Measurements from ENCODE around the gene HS1BP3.

DNA sequence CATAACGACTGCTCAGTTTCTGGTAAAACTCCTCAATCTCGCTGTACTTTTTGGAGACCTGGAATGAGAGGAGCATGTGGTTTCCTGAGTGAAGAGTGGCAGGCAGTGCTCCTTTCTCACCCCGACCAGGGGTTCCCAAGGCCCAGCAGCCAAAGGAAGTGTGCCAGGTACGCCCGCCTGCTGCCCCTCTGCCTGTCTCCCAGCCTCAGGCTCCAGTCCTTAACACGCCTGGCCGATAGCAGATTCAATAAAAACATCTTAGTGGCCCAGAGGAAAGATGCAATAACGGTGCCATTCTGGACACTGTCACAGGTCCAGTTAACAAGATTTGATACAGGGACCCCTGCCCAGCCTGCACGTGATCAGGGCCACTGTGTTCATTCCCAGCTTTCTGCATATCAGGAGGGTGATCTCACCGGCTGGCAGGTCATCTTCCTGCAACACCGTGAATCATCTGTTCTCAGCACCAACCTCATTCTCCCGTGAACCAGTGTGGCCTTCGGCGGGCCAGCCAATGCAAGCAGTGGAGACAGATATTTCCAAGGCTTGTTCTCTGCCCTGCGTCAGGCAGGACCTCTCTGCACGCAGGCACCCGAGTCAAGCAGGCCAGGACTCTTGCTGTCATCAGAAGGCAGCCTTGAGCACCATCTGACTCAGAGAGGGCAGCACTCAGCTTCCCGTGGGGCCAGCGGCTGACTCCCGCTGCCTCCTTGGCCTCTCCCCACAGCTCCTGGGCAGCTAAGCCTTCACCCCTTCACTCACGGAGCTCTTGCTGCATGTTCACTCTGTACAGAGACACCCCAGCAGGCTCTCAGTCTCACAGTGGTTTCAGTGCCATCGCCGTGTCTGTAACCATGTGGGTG, 9.5 kb downstream of the HS1BP3 start:
- TF ChIP-seq, protein P1, sequence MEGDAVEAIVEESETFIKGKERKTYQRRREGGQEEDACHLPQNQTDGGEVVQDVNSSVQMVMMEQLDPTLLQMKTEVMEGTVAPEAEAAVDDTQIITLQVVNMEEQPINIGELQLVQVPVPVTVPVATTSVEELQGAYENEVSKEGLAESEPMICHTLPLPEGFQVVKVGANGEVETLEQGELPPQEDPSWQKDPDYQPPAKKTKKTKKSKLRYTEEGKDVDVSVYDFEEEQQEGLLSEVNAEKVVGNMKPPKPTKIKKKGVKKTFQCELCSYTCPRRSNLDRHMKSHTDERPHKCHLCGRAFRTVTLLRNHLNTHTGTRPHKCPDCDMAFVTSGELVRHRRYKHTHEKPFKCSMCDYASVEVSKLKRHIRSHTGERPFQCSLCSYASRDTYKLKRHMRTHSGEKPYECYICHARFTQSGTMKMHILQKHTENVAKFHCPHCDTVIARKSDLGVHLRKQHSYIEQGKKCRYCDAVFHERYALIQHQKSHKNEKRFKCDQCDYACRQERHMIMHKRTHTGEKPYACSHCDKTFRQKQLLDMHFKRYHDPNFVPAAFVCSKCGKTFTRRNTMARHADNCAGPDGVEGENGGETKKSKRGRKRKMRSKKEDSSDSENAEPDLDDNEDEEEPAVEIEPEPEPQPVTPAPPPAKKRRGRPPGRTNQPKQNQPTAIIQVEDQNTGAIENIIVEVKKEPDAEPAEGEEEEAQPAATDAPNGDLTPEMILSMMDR (conservative IDR thresholded peaks at IDR 0.05) = no peak
- no peak for TF ChIP-seq EZH2 (IDR thresholded peaks at IDR 0.05; ENCODE audit: low read depth)

Measured in PC-9 (cell line).